ENCODE results near the gene CACNA1B.

The CACNA1B gene

GRCh38 chr9:137919095-137919465 lies 41.5 kb downstream of the CACNA1B start:
- DNase-seq (ENCODE audit: low read depth in 2 of 2), result no peak

GRCh38 chr9:137919649-137920141 lies 42.1 kb downstream of the CACNA1B start:
- DNase-seq (ENCODE audit: low read depth in 2 of 2), result no peak

GRCh38 chr9:137920753-137921152 lies 43.2 kb downstream of the CACNA1B start:
- DNase-seq (ENCODE audit: low read depth in 2 of 2), result no peak

- no peak for DNase-seq (ENCODE audit: low read depth in 2 of 2)
These were observed 46.6 kb downstream of the CACNA1B start for GRCh38 chr9:137924169-137924568.

- DNase-seq (ENCODE audit: low read depth in 2 of 2), result no peak
These were observed 47.3 kb downstream of the CACNA1B start for GRCh38 chr9:137924761-137925369.

- no peak for DNase-seq (ENCODE audit: low read depth in 2 of 2)
These were observed 66.1 kb downstream of the CACNA1B start for GRCh38 chr9:137943655-137944054.

- DNase-seq (ENCODE audit: low read depth in 2 of 2), result no peak
These were observed 68.0 kb downstream of the CACNA1B start for GRCh38 chr9:137945581-137945980.

- no peak for DNase-seq (ENCODE audit: low read depth in 2 of 2)
These were observed 69.4 kb downstream of the CACNA1B start for GRCh38 chr9:137946993-137947392.

GRCh38 chr9:137948642-137949041 lies 71.1 kb downstream of the CACNA1B start:
- DNase-seq (ENCODE audit: low read depth in 2 of 2), result no peak

- no peak for DNase-seq (ENCODE audit: low read depth in 2 of 2)
These were observed 71.7 kb downstream of the CACNA1B start for GRCh38 chr9:137949260-137949659.

- no peak for DNase-seq (ENCODE audit: low read depth in 2 of 2)
These were observed 73.5 kb downstream of the CACNA1B start for GRCh38 chr9:137951107-137951506.

- no peak for DNase-seq (ENCODE audit: low read depth in 2 of 2)
These were observed 74.3 kb downstream of the CACNA1B start for GRCh38 chr9:137951597-137952490.

GRCh38 chr9:137952976-137953666 lies 75.5 kb downstream of the CACNA1B start:
- DNase-seq (ENCODE audit: low read depth in 2 of 2), result no peak

- DNase-seq (ENCODE audit: low read depth in 2 of 2), result no peak
These were observed 76.3 kb downstream of the CACNA1B start for GRCh38 chr9:137953683-137954438.

GRCh38 chr9:137955224-137955570 lies 77.6 kb downstream of the CACNA1B start:
- no peak for DNase-seq (ENCODE audit: low read depth in 2 of 2)

- no peak for DNase-seq (ENCODE audit: low read depth in 2 of 2)
These were observed 78.0 kb downstream of the CACNA1B start for GRCh38 chr9:137955586-137955985.

GRCh38 chr9:137956039-137956438 lies 78.5 kb downstream of the CACNA1B start:
- no peak for DNase-seq (ENCODE audit: low read depth in 2 of 2)

- DNase-seq (ENCODE audit: low read depth in 2 of 2), result no peak
These were observed 79.3 kb downstream of the CACNA1B start for GRCh38 chr9:137956688-137957385.

GRCh38 chr9:137959641-137960411 lies 82.2 kb downstream of the CACNA1B start:
- DNase-seq (ENCODE audit: low read depth in 2 of 2), result no peak

GRCh38 chr9:137960496-137960895 lies 82.9 kb downstream of the CACNA1B start:
- no peak for DNase-seq (ENCODE audit: low read depth in 2 of 2)
